NCI-H1694 (cell line): ENCODE data around the gene RTN4.
"Not testable (repeated sequence)": the region's sequence is repeated elsewhere in the genome, so short reads cannot be mapped to it uniquely, and the experiment has no call there.

Source experiments
- DNase-seq: peaks from one replicate; lab custom pipeline; 2025; lab: John Stamatoyannopoulos, UW

The RTN4 gene

DNA sequence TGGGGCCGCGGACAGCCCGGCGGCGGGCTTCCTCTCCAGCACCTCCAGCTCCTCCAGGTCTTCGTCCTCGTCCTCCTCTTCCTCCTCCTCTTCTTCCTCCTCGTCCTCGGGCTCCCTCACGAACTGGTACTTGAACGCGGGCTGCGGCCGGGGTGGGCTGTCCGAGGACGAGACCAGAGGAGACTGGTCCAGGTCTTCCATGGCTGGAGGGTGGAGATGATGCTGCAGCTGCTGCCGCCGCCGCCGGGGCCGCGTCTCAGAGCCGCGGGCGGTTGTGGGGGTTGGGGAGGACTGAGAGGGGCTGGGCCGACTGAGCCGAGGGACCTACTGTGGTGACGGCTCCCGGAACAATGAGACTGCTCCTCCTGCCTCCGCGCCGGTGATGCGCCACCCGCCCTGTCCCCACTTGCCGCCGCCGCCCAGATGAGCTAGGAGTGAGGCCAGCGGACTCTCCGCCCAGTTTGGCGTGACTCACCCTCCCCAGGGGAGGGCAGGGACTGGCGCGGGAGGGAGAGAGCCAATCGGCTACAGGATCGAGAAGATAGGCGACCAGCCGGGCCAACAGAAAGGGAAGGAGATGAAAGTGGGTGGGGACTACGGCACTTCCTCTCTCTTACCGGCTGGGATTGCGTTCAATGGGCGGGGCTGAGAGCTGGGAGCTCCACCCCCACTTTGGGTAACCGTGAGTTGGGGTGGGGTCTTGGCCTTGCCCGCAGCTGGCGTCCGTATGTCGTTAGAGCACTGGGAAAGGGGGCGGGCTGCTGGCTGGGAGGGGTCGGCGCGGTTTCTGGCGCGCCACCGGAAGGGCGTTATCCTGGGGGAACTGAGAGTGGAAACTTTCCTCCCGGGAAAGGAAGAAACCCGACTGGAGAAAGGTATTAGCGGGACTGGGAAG lies at the start of gene RTN4:
TSS of gene RTN4 (minus strand) at position 352 of the 895 bp plus-strand sequence. CDS start at position 201, 151 bp downstream.
- peak; percentile 99 for DNase-seq

DNA sequence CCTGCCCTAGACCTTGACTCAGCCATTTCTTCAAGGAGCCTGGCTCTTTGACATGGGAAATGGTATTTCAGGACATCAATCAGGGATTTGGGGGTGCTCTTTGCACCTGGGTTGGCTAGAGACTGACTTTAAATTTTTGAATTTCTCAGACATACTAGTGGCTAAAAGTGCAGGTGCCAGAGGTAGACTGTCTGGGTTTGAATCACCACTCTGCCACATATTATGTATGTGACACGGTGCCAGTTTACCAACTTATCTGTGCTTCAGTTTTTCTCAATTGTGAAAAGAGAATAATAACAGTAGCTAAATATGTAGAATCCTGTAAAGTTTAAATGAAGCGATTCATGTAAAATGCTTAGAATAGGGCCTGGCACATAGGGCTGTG lies 49.2 kb upstream of the RTN4 start:
- no peak for DNase-seq

DNA sequence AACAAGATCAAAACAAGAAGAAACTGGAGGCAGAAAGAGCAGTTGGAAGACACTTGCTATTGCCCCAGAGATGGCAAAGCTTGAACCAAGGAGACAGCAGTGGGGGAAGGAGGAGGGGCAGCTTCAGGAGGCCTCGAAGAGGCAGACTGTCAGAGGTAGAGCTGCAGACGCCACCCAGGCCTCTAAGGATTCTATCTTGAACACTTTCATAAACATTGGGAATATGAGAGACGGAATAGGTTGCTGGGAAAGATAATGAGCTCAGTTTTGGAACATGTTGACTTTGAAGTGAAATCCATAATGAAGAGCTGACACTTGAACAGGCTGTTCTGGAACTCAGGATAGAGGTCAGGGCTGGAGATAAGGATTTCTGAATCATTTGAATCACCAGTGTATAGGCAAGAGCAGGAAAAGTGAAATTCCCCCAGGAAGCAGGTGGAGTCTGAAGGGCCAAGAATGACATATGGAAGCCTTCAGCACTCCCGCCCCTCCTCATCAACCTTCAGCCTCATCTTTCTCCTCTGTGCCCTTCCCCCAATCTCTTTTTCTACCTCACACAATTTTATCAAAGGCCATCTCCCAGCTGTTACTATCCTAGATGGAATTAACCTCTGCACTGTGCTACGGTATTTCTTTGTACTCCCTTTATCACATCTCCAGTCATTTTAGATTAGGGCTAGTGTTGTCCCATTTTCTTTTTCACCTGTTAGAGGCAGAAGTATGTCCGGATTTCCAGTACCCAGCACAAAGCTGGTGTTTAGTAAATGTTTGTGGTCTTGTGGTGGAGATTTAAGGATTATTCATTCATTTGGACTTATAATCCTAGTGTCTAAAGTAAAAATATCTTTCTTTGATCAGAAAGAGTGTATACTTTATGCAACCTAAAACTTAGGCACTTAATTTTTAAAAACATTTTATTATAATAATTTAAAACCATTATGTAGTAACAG lies 47.5 kb upstream of the RTN4 start:
- no peak for DNase-seq

DNA sequence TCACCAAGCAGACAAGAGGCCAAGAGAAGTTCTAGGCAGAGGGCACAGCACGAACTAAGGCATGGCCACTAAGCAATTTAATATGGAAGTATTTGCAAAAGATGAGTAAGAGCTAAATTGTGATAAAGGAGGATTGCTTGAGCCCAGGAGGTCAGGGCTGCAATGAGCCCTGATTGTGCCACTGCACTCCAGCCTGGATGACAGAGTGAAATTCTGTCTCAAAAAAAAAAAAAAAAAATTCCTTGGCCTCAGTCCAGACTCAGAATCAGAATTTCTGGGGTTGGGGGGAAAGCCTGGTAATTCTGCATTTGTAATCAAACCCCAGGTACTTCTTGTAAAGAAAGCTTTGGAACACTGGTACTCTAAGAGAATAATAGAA lies 46.8 kb upstream of the RTN4 start:
- no peak for DNase-seq

DNA sequence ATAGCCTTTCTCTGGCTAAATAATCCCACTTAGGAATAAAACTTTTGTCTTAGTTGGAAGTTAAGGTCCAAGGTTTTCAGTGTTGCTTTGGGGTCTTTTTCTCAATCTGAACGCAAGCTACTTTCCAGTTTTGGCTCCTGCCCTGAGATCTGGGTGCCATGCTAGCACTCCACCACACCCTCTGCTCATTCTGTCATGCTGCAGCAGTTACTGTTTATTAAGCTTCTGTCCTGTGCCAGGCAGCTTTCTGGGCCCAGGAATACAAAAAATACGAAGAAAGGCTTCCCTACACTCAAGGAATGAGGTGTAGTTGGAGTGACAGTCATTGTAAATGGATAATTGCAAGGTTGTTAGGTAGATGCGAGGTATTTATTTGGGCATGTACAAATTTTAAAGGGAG lies 46.3 kb upstream of the RTN4 start:
- no peak for DNase-seq

DNA sequence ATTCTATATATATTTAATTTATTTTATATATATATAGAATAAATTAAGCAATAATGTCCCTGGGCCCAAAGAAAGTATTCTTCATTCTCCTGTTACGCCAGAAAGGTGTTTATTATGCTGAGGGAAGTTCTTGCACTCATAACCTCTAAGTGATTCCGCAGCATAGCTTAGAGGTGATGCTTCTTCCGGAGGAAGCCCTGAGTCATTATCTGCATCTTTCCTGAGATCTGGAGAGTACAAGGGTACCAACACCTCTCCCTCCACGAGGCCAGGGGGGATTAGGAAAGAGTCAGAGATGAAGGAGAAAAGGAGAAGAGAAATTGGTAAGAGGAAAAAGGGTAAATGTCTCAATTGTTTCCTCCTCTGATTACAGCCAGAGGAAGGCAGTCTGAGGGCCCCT lies 43.1 kb upstream of the RTN4 start:
- no peak for DNase-seq

DNA sequence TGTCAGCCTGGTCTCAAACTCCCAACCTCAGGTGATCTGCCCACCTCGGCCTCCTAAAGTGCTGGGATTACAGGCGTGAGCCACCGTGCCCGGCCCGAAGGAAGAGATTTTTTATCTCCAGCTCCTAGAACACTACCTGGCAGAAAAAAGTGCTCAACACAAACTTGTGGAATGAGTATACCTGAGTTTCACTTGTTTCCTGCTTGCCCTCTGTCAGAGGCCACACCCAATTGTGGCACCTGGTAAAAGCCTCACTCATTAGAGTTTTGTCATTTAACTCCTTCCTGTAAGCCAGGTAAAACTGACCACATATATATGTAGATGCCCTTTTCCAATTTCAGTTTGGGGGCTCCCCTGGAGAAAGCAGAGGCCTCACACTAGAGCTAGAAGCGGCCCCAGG lies 42.2 kb upstream of the RTN4 start:
- DNase-seq, result no peak

GRCh38 chr2:55091681-55092080 lies 41.4 kb upstream of the RTN4 start:
- not testable (repeated sequence) for DNase-seq

DNA sequence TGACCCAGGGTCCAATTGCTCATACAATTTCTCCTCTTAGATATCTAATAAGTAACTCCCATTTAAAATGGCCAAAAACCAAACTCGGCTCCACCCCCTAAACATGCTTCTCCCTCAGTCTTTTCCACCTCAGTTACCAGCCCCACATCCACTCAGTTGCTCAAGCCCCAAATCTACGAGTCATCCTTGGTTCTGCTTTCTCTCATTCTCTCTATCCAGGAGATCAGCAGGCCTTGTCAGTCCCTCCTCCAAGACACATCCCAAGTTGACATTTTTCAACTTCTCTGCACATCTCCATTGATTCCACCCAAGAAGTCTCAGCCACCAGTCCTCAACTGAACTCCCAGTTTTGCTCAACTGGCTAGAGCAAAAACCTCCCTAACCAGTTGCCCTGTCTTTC lies 40.5 kb upstream of the RTN4 start:
- DNase-seq, result no peak

DNA sequence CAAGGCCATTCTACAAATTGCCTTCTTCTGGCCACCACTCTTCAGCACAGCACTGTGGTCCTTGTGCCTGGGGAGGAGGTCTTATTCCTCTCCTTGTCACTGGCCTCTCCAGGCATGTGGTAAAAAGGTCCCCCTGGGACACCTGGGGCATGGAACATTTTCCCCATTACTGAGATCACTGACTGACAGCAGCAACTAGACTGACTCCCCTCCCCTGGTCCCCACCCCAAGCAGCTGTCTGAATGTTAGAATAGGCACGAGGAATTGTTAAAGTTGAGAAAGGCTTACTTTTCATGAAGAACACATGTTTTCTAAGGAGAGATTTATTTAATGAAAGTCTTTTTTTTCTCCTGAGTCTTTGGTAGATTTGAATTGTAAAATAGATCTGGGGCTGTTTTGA lies 39.5 kb upstream of the RTN4 start:
- no peak for DNase-seq

DNA sequence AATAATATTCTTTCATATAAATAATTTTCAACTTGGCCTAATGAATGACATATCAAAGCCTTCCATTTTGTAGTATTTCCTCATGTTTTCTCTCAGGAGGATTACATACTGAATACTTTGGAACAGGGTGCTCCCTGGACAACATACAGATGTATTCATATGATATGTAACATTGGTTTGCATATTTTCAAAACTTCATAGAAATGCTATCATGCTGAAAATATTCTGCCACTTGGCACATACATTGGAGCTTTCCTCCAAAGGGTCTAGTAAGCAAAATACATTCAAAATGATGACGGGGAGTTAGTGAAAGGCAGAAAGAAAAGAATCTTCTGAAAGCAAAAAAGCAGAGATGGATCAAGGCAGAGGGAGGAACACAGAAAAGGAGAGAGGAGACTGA lies 38.1 kb upstream of the RTN4 start:
- no peak for DNase-seq

DNA sequence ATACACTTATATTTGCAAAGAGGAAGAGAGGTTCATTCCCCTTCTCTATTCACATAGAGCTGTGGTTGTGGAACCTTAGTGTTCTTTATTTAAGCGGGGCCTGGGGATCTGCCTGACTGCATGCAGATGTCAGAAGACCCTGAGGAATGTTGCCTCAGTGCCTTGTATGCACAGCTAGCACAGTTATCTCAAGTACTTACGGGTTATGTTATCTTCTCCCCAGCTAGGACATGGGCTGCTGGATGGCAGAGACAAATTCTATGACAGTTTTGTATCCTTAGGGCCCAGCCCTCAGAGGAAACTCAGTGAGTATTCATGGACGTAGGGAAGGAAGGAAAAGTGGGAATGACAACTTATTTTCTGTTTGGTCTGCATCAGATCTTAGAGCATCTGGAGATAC lies 37.7 kb upstream of the RTN4 start:
- DNase-seq, result no peak

GRCh38 chr2:55087501-55087900 lies 37.2 kb upstream of the RTN4 start:
- no peak for DNase-seq

DNA sequence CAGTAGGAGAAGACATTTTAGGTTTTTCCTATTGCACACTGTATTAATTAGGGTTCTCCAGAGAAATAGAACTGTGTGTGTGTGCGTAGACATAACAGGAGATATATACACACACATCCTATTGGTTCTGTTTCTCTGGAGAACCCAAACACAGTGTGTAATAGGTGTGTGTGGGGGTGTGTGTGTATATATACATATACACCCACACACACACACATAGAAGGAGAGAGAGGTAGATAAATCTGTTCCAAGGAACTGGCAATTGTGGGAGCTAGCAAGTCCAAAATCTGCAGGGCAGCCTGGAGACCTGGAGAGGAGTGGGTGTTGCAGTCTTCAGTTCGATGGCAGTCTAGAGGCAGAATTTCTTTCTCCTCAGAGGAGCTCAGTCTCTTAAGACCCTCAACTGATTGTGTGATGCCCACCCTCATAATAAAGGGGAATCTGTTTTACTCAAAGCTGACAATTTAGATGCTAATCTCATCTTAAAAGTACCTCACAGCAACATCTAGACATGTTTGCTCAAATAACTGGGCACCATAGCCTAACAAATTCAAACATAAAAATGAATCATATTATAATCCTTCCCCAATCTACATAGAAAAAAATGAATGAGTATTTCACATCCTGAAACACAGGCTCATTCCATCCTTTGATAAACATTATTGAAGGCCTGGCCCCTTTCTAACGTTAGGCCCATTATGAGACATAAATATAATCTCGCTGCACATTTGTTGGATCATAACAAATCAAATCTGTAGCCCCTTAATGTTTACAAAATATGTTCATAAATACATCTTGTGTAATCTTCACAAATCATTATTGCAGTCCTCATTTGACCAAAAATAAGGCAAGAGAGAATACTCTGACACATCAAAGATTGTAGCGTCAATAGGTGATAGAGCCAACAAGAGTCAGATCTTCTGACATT lies 35.1 kb upstream of the RTN4 start:
- DNase-seq, result no peak

- no peak for DNase-seq
These were observed 34.4 kb upstream of the RTN4 start for GRCh38 chr2:55084641-55085040.

- DNase-seq, result no peak
These were observed 30.0 kb upstream of the RTN4 start for GRCh38 chr2:55080204-55080738.

DNA sequence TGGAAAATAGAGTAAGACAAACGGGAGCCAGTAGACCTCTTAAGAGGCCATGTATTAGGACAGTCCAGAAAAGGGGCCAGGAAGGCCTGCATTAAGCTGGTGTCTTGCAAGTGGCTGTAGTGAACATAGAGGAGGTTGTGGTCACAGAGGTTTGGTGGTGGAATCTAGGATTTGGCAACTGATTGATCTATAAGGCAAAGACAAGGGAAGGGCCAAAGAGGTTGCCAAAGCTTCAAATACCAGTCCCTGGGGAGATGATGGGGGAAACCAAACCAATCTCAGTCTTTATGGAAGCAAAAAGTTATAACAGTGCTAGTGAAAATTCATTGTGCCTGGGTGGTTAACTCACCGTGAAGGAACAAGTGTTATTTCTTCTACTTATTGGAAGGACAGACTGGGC lies 28.7 kb upstream of the RTN4 start:
- no peak for DNase-seq

DNA sequence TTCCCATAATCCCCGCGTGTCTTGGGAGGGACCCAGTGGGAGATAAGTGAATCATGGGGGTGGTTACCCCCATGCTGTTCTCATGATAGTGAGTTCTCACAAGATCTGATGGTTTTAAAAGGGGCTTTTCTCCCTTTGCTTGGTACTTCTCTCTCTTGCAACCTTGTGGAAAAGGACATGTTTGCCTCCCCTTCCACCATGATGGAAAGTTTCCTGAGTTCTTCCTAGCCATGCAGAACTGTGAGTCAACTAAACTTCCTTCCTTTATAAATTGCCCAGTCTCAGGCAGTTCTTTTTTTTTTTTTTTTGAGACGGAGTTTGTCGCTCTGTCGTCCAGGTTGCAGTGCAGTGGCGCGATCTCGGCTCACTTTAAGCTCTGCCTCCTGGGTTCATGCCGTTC lies 26.5 kb upstream of the RTN4 start:
- DNase-seq, result no peak

DNA sequence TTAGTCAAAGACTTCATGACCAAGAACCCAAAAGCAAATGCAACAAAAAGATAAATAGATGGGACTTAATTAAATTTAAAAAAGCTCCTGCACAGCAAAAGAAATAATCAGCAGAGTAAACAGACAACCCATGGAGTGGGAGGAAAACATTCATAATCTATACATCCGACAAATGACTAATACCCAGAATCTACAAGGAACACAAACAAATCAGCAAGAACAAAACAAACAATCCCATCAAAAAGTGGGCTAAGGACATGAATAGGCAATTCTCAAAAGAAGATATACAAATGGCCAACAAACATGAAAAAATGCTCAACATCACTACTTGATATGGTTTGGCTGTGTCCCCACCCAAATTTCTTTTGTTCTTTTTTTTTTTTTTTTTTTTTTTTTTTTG lies 25.8 kb upstream of the RTN4 start:
- DNase-seq, result not testable (repeated sequence)

DNA sequence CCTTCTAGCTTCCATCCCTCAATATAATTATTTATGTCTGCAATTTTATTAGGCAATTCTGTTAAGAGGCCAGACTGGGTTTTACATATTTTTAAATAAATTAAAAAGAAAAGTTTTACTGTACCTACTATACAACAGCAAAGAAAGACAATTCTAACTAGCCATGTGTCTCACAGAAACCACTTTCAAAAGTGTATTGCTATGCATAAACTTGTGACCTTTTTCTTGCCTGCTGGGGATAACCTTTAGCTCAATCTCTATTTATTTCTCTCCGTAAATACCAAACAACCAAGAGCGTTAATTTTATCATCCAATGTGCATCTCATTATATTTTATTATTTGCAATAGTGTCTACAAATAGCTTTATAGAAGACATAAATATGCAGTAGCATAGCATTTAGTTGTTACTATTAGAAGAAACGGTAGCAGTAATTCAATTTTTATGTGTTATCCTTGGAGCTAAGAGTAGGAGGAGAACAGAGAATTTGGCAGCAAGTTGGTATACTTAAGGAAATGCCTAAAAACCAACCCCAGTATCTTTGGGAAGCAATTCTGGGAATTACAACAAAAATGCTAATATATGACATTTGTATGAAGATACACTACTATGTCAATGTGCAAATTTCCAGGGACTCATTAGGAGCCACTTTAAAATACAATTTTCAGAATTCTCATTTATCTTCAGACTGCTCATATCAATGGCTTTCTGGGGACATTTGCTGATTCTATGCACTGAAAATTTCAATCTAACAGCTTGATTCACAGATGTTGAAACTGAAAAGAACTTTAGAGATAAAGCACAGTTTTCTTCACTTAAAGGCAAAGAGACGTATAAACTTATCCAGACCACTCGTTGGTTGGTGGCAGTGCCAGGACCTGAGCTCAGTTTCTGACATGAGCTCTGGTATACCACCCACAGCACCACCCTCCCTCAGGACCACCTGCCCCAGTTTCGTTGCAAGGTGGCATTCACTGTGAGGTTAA lies 23.0 kb upstream of the RTN4 start:
- DNase-seq, result no peak
